Limb (tissue), 2 donors: ENCODE results near the gene MSTO1.
"Not testable (repeated sequence)": the region's sequence is repeated elsewhere in the genome, so short reads cannot be mapped to it uniquely, and the experiment has no call there.

Experiments used
- DNase-seq, 2 donors: peaks; one replicate each; pipeline ENCODE4 v3.0.0-alpha.2; 2016; ENCODE audit errors: extremely low spot score in 2 of 2

Gene MSTO1

GRCh38 chr1:155613226-155613625, 3.2 kb downstream of the MSTO1 start:
- DNase-seq = not testable (repeated sequence)

- DNase-seq = no peak
Observed at GRCh38 chr1:155622191-155622590, 12.2 kb downstream of the MSTO1 start.

GRCh38 chr1:155623357-155623756, 13.3 kb downstream of the MSTO1 start:
- no peak for DNase-seq

GRCh38 chr1:155626428-155626827, 16.4 kb downstream of the MSTO1 start:
- not testable (repeated sequence) for DNase-seq

GRCh38 chr1:155636397-155637153, 26.6 kb downstream of the MSTO1 start:
- DNase-seq = no peak

- DNase-seq = no peak
Observed at GRCh38 chr1:155640367-155640766, 30.3 kb downstream of the MSTO1 start.

- not testable (repeated sequence) for DNase-seq
Observed at GRCh38 chr1:155642559-155643180, 32.7 kb downstream of the MSTO1 start.

GRCh38 chr1:155643230-155643629, 33.2 kb downstream of the MSTO1 start:
- DNase-seq = no peak

GRCh38 chr1:155645034-155645598, 35.1 kb downstream of the MSTO1 start:
- DNase-seq = no peak

GRCh38 chr1:155645648-155646047, 35.6 kb downstream of the MSTO1 start:
- DNase-seq = no peak

- DNase-seq = no peak
Observed at GRCh38 chr1:155646307-155646706, 36.3 kb downstream of the MSTO1 start.

- DNase-seq = no peak
Observed at GRCh38 chr1:155648207-155649147, 38.5 kb downstream of the MSTO1 start.

- no peak for DNase-seq
Observed at GRCh38 chr1:155649676-155650075, 39.7 kb downstream of the MSTO1 start.

- DNase-seq = no peak
Observed at GRCh38 chr1:155650231-155650757, 40.3 kb downstream of the MSTO1 start.

GRCh38 chr1:155651861-155652661, 42.0 kb downstream of the MSTO1 start:
- DNase-seq = no peak

GRCh38 chr1:155652951-155653350, 42.9 kb downstream of the MSTO1 start:
- DNase-seq = no peak

- DNase-seq = no peak
Observed at GRCh38 chr1:155657463-155657862, 47.4 kb downstream of the MSTO1 start.

GRCh38 chr1:155661239-155661638, 51.2 kb downstream of the MSTO1 start:
- not testable (repeated sequence) for DNase-seq
